Natural killer cell (primary cell): ENCODE results near the gene EPHA6. TPM values are rescaled to one million over a fixed set of nuclear protein-coding genes. Genes with fewer than 3 reads are reported as not detected.

ENCODE experiments used
- ATAC-seq, 3 donors: fragments of 150-1000 bp in 2 of 3; fragments of 200-7000 bp in 1 of 3; cut with Tn5 transposase; 1 replicate in 1 of 3; 2 replicates in 2 of 3; pipeline ENCODE4 v1.10.0; 2021; ENCODE audit warnings: mild to moderate bottlenecking in 2 of 3, moderate library complexity in 2 of 3
- DNase-seq, 2 donors: peaks; one replicate each; pipeline versions ENCODE4 v3.0.0 to v3.0.0-alpha.2; 2013 to 2021; ENCODE audit warnings: mixed read lengths in 1 of 2
- H3K27ac ChIP-seq: one replicate; pipeline ENCODE4 v1.5.1; 2013; ENCODE audit warnings: mild to moderate bottlenecking, low read length
- H3K27me3 ChIP-seq: one replicate; pipeline ENCODE4 v1.6.1; 2013; ENCODE audit warnings: low read length; ENCODE audit not compliant: control insufficient read depth, insufficient read depth
- H3K36me3 ChIP-seq: one replicate; pipeline ENCODE4 v1.6.1; 2013; ENCODE audit warnings: low read length; ENCODE audit not compliant: control insufficient read depth, insufficient read depth
- H3K4me1 ChIP-seq: one replicate; pipeline ENCODE4 v1.6.1; 2013; ENCODE audit warnings: low read length; ENCODE audit not compliant: control insufficient read depth, insufficient read depth
- H3K4me3 ChIP-seq: one replicate; pipeline ENCODE4 v1.5.1; 2013; ENCODE audit warnings: low read length
- H3K9me3 ChIP-seq: one replicate; pipeline ENCODE4 v1.6.1; 2013; ENCODE audit warnings: low read length; ENCODE audit not compliant: control insufficient read depth, insufficient read depth
- H3K27ac Mint-ChIP-seq, 2 donors: one replicate each; pipeline ENCODE4 v1.8.0; 2022; ENCODE audit warnings: mild to moderate bottlenecking in 2 of 2, mixed read lengths in 2 of 2, moderate library complexity in 1 of 2
- H3K27me3 Mint-ChIP-seq, 2 donors: one replicate each; pipeline ENCODE4 v1.8.0; 2022; ENCODE audit warnings: low read depth in 2 of 2, mixed read lengths in 2 of 2
- H3K36me3 Mint-ChIP-seq: one replicate; pipeline ENCODE4 v1.8.0; 2022; ENCODE audit warnings: mixed read lengths
- H3K4me1 Mint-ChIP-seq, 2 donors: one replicate each; pipeline ENCODE4 v1.8.0; 2022; ENCODE audit warnings: mixed read lengths in 2 of 2
- H3K4me3 Mint-ChIP-seq: one replicate; pipeline ENCODE4 v1.8.0; 2022; ENCODE audit warnings: mild to moderate bottlenecking, moderate library complexity, mixed read lengths
- H3K9me3 Mint-ChIP-seq, 2 donors: one replicate each; pipeline ENCODE4 v1.8.0; 2022; ENCODE audit warnings: mixed read lengths in 2 of 2
- WGBS: methylation state at CpG from one replicate; pipeline ENCODE4 v1.1.7; 2013; ENCODE audit warnings: missing lambda C conversion rate; ENCODE audit not compliant: insufficient coverage; 5-methylcytosine and 5-hydroxymethylcytosine counted together
- intact Hi-C: fragments of 100-400 bp; cut with micrococcal nuclease; formaldehyde crosslinking; loops from one replicate; pipeline ENCODE4 v1.14.2; 2022
- total RNA-seq, 4 donors: library from RNA; stranded (reverse); fragments of 120-200 nt in 1 of 4; gene quantifications; one replicate each; pipeline versions ENCODE4 v1.2.3 to v1.2.4, GENCODE V29; 2013 to 2022
- TF ChIP-seq, protein P1 (sequence below): fragments of 200-600 bp; IDR thresholded peaks from one replicate; pipeline ENCODE4 v1.8.0; 2022; ENCODE audit warnings: antibody characterized with exemption

Gene EPHA6
- total RNA-seq, 3 donors from 2014 or later (not counting 1 experiment from before 2014, with no cell fraction given), result not detected

DNA sequence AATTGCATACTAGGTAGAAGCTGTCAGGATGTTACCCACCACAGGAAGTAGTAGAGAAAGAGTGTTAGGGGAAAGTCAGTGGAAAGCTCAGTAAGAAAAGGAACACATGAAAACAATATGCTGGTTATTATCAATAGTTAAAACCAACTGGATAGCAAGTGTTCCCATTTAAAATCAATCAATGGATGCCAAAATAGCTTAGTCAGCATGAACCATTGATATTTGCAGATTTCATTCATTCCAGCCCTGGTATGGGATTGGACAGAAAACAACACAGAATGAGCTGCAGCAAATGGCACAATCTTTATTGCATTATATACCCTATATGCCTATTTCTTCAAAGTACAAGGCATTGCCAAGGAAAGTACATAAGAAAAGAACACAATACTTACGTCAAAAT, 293.7 kb downstream of the EPHA6 start:
- intact Hi-C loops, result no loop called here
- Mint-ChIP-seq H3K27ac (no peak overlapping the region), H3K36me3 (no peaks in the 10 kb centered on the region), H3K4me1 (no peaks in the 10 kb centered on the region), H3K4me3 (no peak overlapping the region), H3K27me3 (no peaks in the 10 kb centered on the region), H3K9me3 (peaks cover 15% of the 10 kb centered on the region in 2 donors)
- no peaks in the 10 kb centered on the region for H3K36me3 ChIP-seq
- ATAC-seq, result no peak
- TF ChIP-seq, protein P1, sequence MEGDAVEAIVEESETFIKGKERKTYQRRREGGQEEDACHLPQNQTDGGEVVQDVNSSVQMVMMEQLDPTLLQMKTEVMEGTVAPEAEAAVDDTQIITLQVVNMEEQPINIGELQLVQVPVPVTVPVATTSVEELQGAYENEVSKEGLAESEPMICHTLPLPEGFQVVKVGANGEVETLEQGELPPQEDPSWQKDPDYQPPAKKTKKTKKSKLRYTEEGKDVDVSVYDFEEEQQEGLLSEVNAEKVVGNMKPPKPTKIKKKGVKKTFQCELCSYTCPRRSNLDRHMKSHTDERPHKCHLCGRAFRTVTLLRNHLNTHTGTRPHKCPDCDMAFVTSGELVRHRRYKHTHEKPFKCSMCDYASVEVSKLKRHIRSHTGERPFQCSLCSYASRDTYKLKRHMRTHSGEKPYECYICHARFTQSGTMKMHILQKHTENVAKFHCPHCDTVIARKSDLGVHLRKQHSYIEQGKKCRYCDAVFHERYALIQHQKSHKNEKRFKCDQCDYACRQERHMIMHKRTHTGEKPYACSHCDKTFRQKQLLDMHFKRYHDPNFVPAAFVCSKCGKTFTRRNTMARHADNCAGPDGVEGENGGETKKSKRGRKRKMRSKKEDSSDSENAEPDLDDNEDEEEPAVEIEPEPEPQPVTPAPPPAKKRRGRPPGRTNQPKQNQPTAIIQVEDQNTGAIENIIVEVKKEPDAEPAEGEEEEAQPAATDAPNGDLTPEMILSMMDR, result no peak
- H3K4me3 ChIP-seq, result no peak overlapping the region
- no peaks in the 10 kb centered on the region for H3K27me3 ChIP-seq
- 100% methylated on average over 1 of the region's 1 CpG for WGBS
- DNase-seq, result no peak
- no peak overlapping the region for H3K27ac ChIP-seq
- H3K9me3 ChIP-seq, result no peaks in the 10 kb centered on the region
- no peaks in the 10 kb centered on the region for H3K4me1 ChIP-seq

DNA sequence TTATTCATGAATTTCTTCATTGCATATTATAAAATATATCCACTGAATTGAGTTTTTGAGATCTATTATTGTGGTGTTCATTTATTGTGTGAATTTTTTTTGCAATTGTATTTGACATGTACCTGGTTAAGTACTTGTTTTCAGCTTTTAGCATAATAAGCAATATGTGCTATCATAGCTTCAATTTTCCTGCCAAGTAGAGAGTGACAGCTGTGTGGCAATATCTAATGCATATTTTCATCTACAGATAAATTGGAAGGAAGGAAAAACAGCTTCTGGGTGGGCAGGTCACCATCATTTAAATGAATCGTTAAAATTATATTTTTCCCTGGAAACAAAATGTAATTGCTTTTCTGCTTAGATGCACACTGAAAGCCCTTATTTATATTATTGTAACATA, 296.9 kb downstream of the EPHA6 start:
- ATAC-seq, result no peak
- Mint-ChIP-seq H3K9me3 (peaks cover 15 to 17% of the 10 kb centered on the region in 2 donors), H3K27me3 (no peaks in the 10 kb centered on the region), H3K4me1 (no peaks in the 10 kb centered on the region), H3K36me3 (no peaks in the 10 kb centered on the region), H3K27ac (no peak overlapping the region), H3K4me3 (no peak overlapping the region)
- Histone ChIP-seq H3K36me3 (no peaks in the 10 kb centered on the region), H3K4me1 (no peaks in the 10 kb centered on the region), H3K27me3 (no peaks in the 10 kb centered on the region), H3K4me3 (no peak overlapping the region), H3K27ac (no peak overlapping the region), H3K9me3 (peaks cover 3% of the 10 kb centered on the region)
- no peak for DNase-seq
- TF ChIP-seq, protein P1, result no peak
- WGBS, result no CpG with 5 or more reads among the region's 1 CpG
- intact Hi-C loops, result no loop called here

DNA sequence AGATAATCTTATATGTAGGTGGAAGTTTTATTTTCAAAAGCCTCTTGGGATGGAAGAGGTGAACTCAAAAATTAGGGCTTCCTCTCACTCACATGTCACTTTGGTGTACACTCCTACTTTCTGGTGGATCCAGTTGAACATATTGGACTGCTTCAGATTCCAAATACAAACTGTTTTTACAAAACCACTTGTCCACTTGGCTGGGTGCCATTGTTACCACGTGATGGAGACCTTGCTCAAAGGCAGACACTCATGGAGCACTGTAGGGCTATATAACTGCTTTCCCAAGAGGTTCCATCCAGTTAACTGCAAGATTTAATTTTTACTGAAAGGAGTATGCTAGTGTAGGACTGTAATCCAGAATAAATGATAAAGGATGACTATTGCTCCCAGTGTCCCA, 307.0 kb downstream of the EPHA6 start:
- ATAC-seq, result no peak
- Mint-ChIP-seq H3K4me3 (no peak overlapping the region), H3K9me3 (peaks cover 7 to 17% of the 10 kb centered on the region in 2 donors), H3K27ac (no peak overlapping the region), H3K4me1 (no peaks in the 10 kb centered on the region), H3K27me3 (no peaks in the 10 kb centered on the region), H3K36me3 (no peaks in the 10 kb centered on the region)
- Histone ChIP-seq H3K27ac (no peak overlapping the region), H3K9me3 (peaks cover 2% of the 10 kb centered on the region), H3K4me1 (no peaks in the 10 kb centered on the region), H3K27me3 (no peaks in the 10 kb centered on the region), H3K4me3 (no peak overlapping the region), H3K36me3 (no peaks in the 10 kb centered on the region)
- TF ChIP-seq, protein P1, result no peak
- DNase-seq, result no peak
- intact Hi-C loops, result no loop called here
- WGBS, result 40% methylated on average over 1 of the region's 1 CpG

DNA sequence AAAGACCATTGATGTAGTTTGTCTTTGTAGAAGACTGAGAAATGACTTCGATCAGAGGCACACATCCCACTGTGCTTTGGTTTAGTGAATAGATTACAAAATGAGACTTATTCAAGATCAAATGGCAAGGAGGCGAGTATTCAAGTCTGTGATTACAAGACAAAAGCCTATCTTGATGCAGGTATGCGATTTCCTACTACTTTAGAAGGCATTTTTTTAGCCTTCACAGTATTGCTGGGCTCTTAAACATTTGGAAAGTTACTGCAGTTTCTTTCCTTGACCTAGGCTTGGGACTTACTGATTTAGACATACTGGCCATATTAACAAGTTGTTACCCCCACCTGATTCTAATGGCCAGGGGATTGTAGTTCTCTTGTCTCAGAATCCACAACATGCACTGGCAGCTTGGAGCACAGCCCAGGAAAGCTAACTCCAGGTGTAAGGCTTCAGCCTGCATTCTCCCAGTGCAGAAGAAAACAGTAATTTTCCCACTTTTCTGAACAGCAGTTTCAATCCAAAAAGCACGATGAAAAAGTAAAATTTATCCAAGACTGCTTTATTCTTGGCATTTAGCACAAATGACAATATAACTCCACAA, 311.6 kb downstream of the EPHA6 start:
- no peaks in the 10 kb centered on the region for H3K4me1 ChIP-seq
- TF ChIP-seq, protein P1, result no peak

More for the DNA sequence above, 311.6 kb downstream of the EPHA6 start:
- H3K36me3 ChIP-seq, result no peaks in the 10 kb centered on the region
- ATAC-seq (no peak), DNase-seq (no peak)
- H3K27me3 ChIP-seq, result no peaks in the 10 kb centered on the region
- Mint-ChIP-seq H3K27ac (no peak overlapping the region), H3K4me1 (no peaks in the 10 kb centered on the region), H3K27me3 (no peaks in the 10 kb centered on the region), H3K36me3 (no peaks in the 10 kb centered on the region), H3K9me3 (peaks cover 11 to 12% of the 10 kb centered on the region in 2 donors), H3K4me3 (no peak overlapping the region)
- 53% methylated on average over 4 of the region's 4 CpGs for WGBS
- peaks cover 2% of the 10 kb centered on the region for H3K9me3 ChIP-seq
- no peak overlapping the region for H3K4me3 ChIP-seq
- H3K27ac ChIP-seq, result no peak overlapping the region
- intact Hi-C loops, result no loop called here
